Spleen (tissue), 11 donors: ENCODE data around the gene HMGCL. TPM values are rescaled to one million over a fixed set of nuclear protein-coding genes. Genes with fewer than 3 reads are reported as not detected.

ENCODE experiments used
- DNase-seq: peaks from one replicate; pipeline ENCODE4 v3.0.0-alpha.2; 2020
- H3K27ac ChIP-seq, 8 donors: fragments of 200-600 bp; sonication (generic) in 7 of 8; 1 replicate in 4 of 8; 2 replicates in 4 of 8; pipeline versions ENCODE4 v1.5.0 to v1.8.0; 2016 to 2021; ENCODE audit warnings: inconsistent platforms in 4 of 8, mild to moderate bottlenecking in 4 of 8, moderate library complexity in 1 of 8
- H3K27me3 ChIP-seq, 7 donors: fragments of 200-600 bp; sonication (generic) in 6 of 7; replicated peaks in 1 of 7; 1 replicate in 4 of 7; 2 replicates in 3 of 7; pipeline versions ENCODE4 v1.5.0 to v1.8.0; 2016 to 2021; ENCODE audit warnings: inconsistent platforms in 3 of 7, mild to moderate bottlenecking in 1 of 7
- H3K36me3 ChIP-seq, 6 donors: fragments of 200-600 bp; sonication (generic) in 5 of 6; 1 replicate in 4 of 6; 2 replicates in 2 of 6; pipeline versions ENCODE4 v1.5.0 to v1.8.0; 2016 to 2021; ENCODE audit warnings: inconsistent platforms in 2 of 6
- H3K4me1 ChIP-seq, 6 donors: fragments of 200-600 bp; sonication (generic) in 5 of 6; 1 replicate in 3 of 6; 2 replicates in 3 of 6; pipeline versions ENCODE4 v1.5.0 to v1.8.0; 2016 to 2021; ENCODE audit warnings: inconsistent platforms in 3 of 6
- H3K4me3 ChIP-seq, 8 donors: fragments of 200-600 bp; sonication (generic) in 7 of 8; 1 replicate in 4 of 8; 2 replicates in 4 of 8; pipeline versions ENCODE4 v1.5.0 to v1.8.0; 2016 to 2021; ENCODE audit warnings: inconsistent platforms in 4 of 8, mild to moderate bottlenecking in 4 of 8, moderate library complexity in 2 of 8
- H3K9me3 ChIP-seq, 8 donors: fragments of 200-600 bp; sonication (generic) in 7 of 8; 1 replicate in 4 of 8; 2 replicates in 4 of 8; pipeline versions ENCODE4 v1.5.0 to v1.8.0; 2016 to 2021; ENCODE audit warnings: inconsistent platforms in 4 of 8
- POLR2A ChIP-seq, 3 donors: fragments of 450-650 bp; IDR thresholded peaks; one replicate each; pipeline ENCODE4 v1.5.1; 2017; ENCODE audit warnings: antibody characterized with exemption in 3 of 3, mild to moderate bottlenecking in 1 of 3
- POLR2AphosphoS5 ChIP-seq, 3 donors: sonication (generic); formaldehyde crosslinking; IDR thresholded peaks; one replicate each; pipeline ENCODE4 v1.5.1; 2017; ENCODE audit warnings: antibody characterized with exemption in 3 of 3
- WGBS, 5 donors: extraction: QIAGEN DNeasy Blood & Tissue Kit in 3 of 5; methylation state at CpG; one replicate each; pipeline versions ENCODE4 v1.1.5 to v1.1.7; 2013 to 2018; 5-methylcytosine and 5-hydroxymethylcytosine counted together
- intact Hi-C: fragments of 100-400 bp; cut with DNase I; formaldehyde crosslinking; loops from one replicate; pipeline ENCODE4 v1.15.0; 2023; ENCODE audit warnings: low total_unique reads
- polyA plus RNA-seq, 3 donors: library from polyadenylated mRNA; stranded (reverse); fragments of 200-250 nt; gene quantifications; one replicate each; pipeline ENCODE4 v1.2.1, GENCODE V29; 2013
- total RNA-seq, 7 donors: library from RNA; depleted of rRNA in 3 of 7; stranded (reverse); fragments of >200 nt in 3 of 7; fragmentation: NEBNext Ultra II Directional in 4 of 7; extraction: Animal tissue kit (Norgen Biotek cat#: 25700) in 4 of 7; gene quantifications; one replicate each; pipeline versions ENCODE4 v1.1.0 to v1.2.1, GENCODE V29; 2016 to 2021
- TF ChIP-seq, protein P1 (sequence below), 11 experiments: fragments of 200-600 bp in 7 of 11; fragments of 450-650 bp in 4 of 11; sonication (generic) in 4 of 11; IDR thresholded peaks in 8 of 11; conservative IDR thresholded peaks in 3 of 11; 1 replicate in 7 of 11; 2 replicates in 4 of 11; pipeline versions ENCODE4 v1.4.0 to v1.8.0; 2016 to 2021; ENCODE audit warnings: antibody characterized with exemption in 11 of 11, inconsistent platforms in 4 of 11, mild to moderate bottlenecking in 1 of 11
- donor health status: healthy with polysubstance abuse.
- donor health status: DM: no; HTN: no; CAD: no; lungs with moderate emphysema.
- donor health status: DM: no; HTN: no; CAD: no.
- donor health status: Bipolar disorder and iron deficiency.
- donor health status: healthy.
- donor health status: DM: no; HTN: no; CAD: no.
- donor health status: DM: yes; HTN: yes; CAD: no.

The HMGCL gene
- total and polyA plus RNA-seq, 10 donors, result 26.5 to 42.3 (median 34.6) TPM

DNA sequence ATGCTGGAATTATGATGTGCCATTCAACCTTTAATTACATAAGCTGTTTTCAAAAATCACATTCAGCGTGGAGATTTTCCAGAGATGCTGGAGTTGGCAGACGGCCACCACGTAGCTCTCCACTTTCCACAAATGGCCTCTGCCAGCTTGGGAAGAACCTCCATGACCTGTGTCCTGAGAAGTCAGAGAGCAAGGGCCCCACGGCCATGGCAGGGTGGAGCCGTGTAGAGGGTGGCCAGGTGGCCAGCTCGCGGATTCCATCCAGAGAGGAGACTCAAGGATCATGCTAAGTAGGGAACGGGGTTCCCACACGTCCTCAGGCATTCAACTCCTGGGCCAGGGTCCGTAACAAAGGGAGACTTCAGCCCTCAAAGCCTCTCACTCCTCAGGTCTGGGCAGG lies 23.4 kb downstream of the HMGCL start:
- H3K4me1 ChIP-seq, result peaks cover 5 to 60% (median 34%) of the 10 kb centered on the region in 6 donors
- 71 to 78% (median 73%) methylated on average over 10 of the region's 10 CpGs for WGBS, 5 donors
- intact Hi-C loops, result no loop called here
- DNase-seq, result peak; percentile 82
- no peaks in the 10 kb centered on the region for H3K27me3 ChIP-seq
- H3K9me3 ChIP-seq, result no peaks in the 10 kb centered on the region
- peaks cover 0 to 64% (median 16%) of the 10 kb centered on the region in 6 donors for H3K36me3 ChIP-seq
- H3K27ac ChIP-seq, result peak overlapping the region in 3 of 8 donors; percentile 95 to 96 (median 96)
- TF ChIP-seq POLR2AphosphoS5 (IDR thresholded peaks at IDR 0.05), result no peak
- no peak for TF ChIP-seq POLR2A (IDR thresholded peaks at IDR 0.05)
- TF ChIP-seq, protein P1, sequence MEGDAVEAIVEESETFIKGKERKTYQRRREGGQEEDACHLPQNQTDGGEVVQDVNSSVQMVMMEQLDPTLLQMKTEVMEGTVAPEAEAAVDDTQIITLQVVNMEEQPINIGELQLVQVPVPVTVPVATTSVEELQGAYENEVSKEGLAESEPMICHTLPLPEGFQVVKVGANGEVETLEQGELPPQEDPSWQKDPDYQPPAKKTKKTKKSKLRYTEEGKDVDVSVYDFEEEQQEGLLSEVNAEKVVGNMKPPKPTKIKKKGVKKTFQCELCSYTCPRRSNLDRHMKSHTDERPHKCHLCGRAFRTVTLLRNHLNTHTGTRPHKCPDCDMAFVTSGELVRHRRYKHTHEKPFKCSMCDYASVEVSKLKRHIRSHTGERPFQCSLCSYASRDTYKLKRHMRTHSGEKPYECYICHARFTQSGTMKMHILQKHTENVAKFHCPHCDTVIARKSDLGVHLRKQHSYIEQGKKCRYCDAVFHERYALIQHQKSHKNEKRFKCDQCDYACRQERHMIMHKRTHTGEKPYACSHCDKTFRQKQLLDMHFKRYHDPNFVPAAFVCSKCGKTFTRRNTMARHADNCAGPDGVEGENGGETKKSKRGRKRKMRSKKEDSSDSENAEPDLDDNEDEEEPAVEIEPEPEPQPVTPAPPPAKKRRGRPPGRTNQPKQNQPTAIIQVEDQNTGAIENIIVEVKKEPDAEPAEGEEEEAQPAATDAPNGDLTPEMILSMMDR (IDR thresholded peaks at IDR 0.05 in 8 of 11, conservative IDR thresholded peaks at IDR 0.05 in 3 of 11), result no peak
- peak overlapping the region in 2 of 8 donors; percentile 87 to 98 for H3K4me3 ChIP-seq

DNA sequence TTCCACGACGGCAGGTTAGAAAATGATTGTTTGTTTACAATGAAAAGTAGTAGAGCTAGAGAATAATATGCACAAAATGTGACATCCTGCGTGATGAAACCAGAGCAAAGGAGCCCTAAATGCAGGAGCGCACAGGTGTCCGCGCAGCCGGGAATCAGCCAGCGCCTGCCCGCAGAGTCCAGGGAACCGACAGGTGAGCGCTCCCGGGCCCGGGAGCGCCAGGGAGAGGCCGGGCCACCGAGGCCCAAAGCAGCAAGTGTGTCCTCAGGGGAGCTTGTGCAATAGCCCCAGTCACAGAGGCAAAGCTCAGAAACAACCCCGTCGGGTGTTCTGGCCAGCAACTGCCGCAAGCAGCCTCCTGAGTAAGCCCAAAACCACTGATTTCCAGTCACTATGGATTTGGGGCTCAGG lies 23.9 kb downstream of the HMGCL start:
- no peaks in the 10 kb centered on the region for H3K9me3 ChIP-seq
- TF ChIP-seq POLR2AphosphoS5 (IDR thresholded peaks at IDR 0.05) (no peak), POLR2A (IDR thresholded peaks at IDR 0.05) (no peak)
- TF ChIP-seq, protein P1 (IDR thresholded peaks at IDR 0.05 in 8 of 11, conservative IDR thresholded peaks at IDR 0.05 in 3 of 11), result no peak
- peak overlapping the region; percentile 75 to 98 (median 86) for H3K4me3 ChIP-seq
- H3K27ac ChIP-seq, result peak overlapping the region; percentile 82 to 97 (median 94)
- peaks cover 5 to 62% (median 35%) of the 10 kb centered on the region in 6 donors for H3K4me1 ChIP-seq
- H3K27me3 ChIP-seq, result no peaks in the 10 kb centered on the region
- peak; percentile 84 for DNase-seq
- peaks cover 0 to 64% (median 22%) of the 10 kb centered on the region in 6 donors for H3K36me3 ChIP-seq
- WGBS, 5 donors, result 33 to 48% (median 38%) methylated on average over 17 to 19 of the region's 19 CpGs
- intact Hi-C loops, result no loop called here

DNA sequence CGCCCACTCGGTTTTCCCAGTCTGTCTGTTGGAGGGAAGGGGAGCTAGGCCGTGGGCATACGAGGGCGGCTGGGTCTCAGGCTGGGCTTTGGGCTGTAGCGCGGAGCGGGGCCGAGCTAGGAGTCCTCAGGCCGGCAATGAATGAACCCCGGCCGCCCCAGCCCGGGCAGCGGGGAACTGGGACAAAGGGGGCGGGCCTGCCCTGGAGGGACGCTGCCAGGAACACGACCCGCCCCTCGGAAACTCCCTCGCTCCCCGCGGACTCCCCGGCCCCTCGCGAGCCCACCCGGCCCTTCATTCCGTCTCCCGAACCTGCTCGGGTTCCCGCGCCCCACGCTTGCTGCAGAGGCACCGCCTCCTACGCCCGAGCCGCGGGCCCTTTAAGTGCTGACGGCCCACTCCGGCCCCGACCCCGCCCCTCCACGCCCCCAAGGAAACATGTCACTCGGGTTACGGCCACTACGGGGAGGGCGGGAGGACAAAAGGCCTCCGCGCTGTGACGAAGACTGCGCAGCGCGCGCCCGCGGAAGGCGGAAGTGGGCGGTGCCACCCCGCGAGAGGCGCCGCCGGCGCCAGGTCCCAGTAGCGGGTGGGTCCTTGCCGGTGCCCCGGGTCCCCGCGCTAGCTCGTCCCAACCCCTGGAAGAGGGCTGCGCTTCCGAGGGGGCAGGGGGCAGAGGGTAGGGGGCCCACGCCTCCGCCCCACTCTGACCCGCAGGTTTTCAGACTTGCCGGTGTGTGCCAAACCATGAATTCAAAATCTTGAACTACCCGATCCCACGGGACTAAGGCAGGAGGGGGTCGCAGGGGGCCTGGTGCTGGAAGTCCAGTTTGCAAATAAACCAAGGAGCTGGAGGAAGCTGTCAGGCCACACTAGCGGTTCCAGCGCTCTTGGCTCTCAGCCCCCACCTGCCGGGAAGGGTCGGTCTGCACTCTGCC lies 24.6 kb downstream of the HMGCL start, which contains the start of gene GALE:
Gene GALE, minus strand, starts transcription at position 355 of the 938 bp plus-strand sequence. CDS start 1,747 bp downstream, outside the sequence.
- no peaks in the 10 kb centered on the region for H3K9me3 ChIP-seq
- peak within 1 kb of the TSS; percentile 82 to 97 (median 94) for H3K27ac ChIP-seq
- intact Hi-C loops, result no loop called here
- H3K4me3 ChIP-seq, result peak within 1 kb of the TSS; percentile 75 to 98 (median 86)
- H3K27me3 ChIP-seq, result no peaks in the 10 kb centered on the region
- peaks cover 0 to 64% (median 28%) of the 10 kb centered on the region in 6 donors for H3K36me3 ChIP-seq
- DNase-seq, result peak; percentile 99
- H3K4me1 ChIP-seq, result peaks cover 5 to 69% (median 39%) of the 10 kb centered on the region in 6 donors
- 0 to 1% (median 0%) methylated on average over 23 to 82 of the region's 82 CpGs for WGBS, 5 donors
- TF ChIP-seq POLR2AphosphoS5 (IDR thresholded peaks at IDR 0.05) (peak; percentile 95 to 98 (median 97)), POLR2A (IDR thresholded peaks at IDR 0.05) (peak; percentile 48 to 77 (median 70))
- TF ChIP-seq, protein P1 (IDR thresholded peaks at IDR 0.05 in 8 of 11, conservative IDR thresholded peaks at IDR 0.05 in 3 of 11), result peak in 5 of 11 experiments; percentile 8 to 38 (median 28)
